ENCODE results near the gene LY9. TPM values are rescaled to one million over a fixed set of nuclear protein-coding genes. Genes with fewer than 3 reads are reported as not detected.

The LY9 gene
- polyA plus RNA-seq, 4 donors, result 0.45 to 3.8 (median 1.1) TPM

- no peak for FAIRE-seq
- Histone ChIP-seq H3K4me1 (ENCODE audit: control insufficient read depth in 3 of 3, insufficient read depth in 2 of 3, low read depth in 1 of 3, low read length in 2 of 3) (peaks cover 0 to 10% (median 7%) of the 10 kb centered on the region in 3 donors), H3K36me3 (ENCODE audit: control insufficient read depth in 3 of 3, insufficient read depth in 2 of 3, low read depth in 1 of 3, low read length in 3 of 3) (no peaks in the 10 kb centered on the region), H3K27me3 (ENCODE audit: control insufficient read depth in 3 of 3, insufficient read depth in 3 of 3, low read length in 3 of 3) (no peaks in the 10 kb centered on the region), H3K9me3 (ENCODE audit: control insufficient read depth in 2 of 2, insufficient read depth in 1 of 2, low read depth in 1 of 2, low read length in 1 of 2) (peaks cover 0 to 7% of the 10 kb centered on the region in 2 donors), H3K27ac (ENCODE audit: low read depth in 1 of 3, low read length in 2 of 3) (no peak overlapping the region), H3K4me3 (ENCODE audit: low read depth in 1 of 3, low read length in 3 of 3) (no peak overlapping the region)
- DNase-seq, result peak; percentile 80 to 98
- 25 to 34% (median 33%) methylated on average over 4 of the region's 4 CpGs for WGBS, 3 donors
Observed at GRCh38 chr1:160858097-160858496, 62.1 kb downstream of the LY9 start.

- no peaks in the 10 kb centered on the region for H3K36me3 ChIP-seq (ENCODE audit: control insufficient read depth in 3 of 3, insufficient read depth in 2 of 3, low read depth in 1 of 3, low read length in 3 of 3)
- H3K27ac ChIP-seq (ENCODE audit: low read depth in 1 of 3, low read length in 2 of 3), result peak overlapping the region in 1 of 3 donors; percentile 14
- FAIRE-seq, result no peak
- no peaks in the 10 kb centered on the region for H3K27me3 ChIP-seq (ENCODE audit: control insufficient read depth in 3 of 3, insufficient read depth in 3 of 3, low read length in 3 of 3)
- 49 to 72% (median 50%) methylated on average over 3 of the region's 3 CpGs for WGBS, 3 donors
- H3K4me1 ChIP-seq (ENCODE audit: control insufficient read depth in 3 of 3, insufficient read depth in 2 of 3, low read depth in 1 of 3, low read length in 2 of 3), result peaks cover 0 to 10% (median 7%) of the 10 kb centered on the region in 3 donors
- no peak overlapping the region for H3K4me3 ChIP-seq (ENCODE audit: low read depth in 1 of 3, low read length in 3 of 3)
- DNase-seq, result peak in 1 of 2 donors; percentile 58
- H3K9me3 ChIP-seq (ENCODE audit: control insufficient read depth in 2 of 2, insufficient read depth in 1 of 2, low read depth in 1 of 2, low read length in 1 of 2), result peaks cover 0 to 7% of the 10 kb centered on the region in 2 donors
Observed at GRCh38 chr1:160858507-160858906, 62.5 kb downstream of the LY9 start.

- H3K27me3 ChIP-seq (ENCODE audit: control insufficient read depth in 3 of 3, insufficient read depth in 3 of 3, low read length in 3 of 3), result no peaks in the 10 kb centered on the region
- 87 to 97% (median 87%) methylated on average over 5 of the region's 5 CpGs for WGBS, 3 donors
- DNase-seq, result no peak
- H3K36me3 ChIP-seq (ENCODE audit: control insufficient read depth in 3 of 3, insufficient read depth in 2 of 3, low read depth in 1 of 3, low read length in 3 of 3), result no peaks in the 10 kb centered on the region
- FAIRE-seq, result no peak
- H3K9me3 ChIP-seq (ENCODE audit: control insufficient read depth in 2 of 2, insufficient read depth in 1 of 2, low read depth in 1 of 2, low read length in 1 of 2), result peaks cover 0 to 7% of the 10 kb centered on the region in 2 donors
- H3K27ac ChIP-seq (ENCODE audit: low read depth in 1 of 3, low read length in 2 of 3), result no peak overlapping the region
- peaks cover 0 to 10% (median 7%) of the 10 kb centered on the region in 3 donors for H3K4me1 ChIP-seq (ENCODE audit: control insufficient read depth in 3 of 3, insufficient read depth in 2 of 3, low read depth in 1 of 3, low read length in 2 of 3)
- H3K4me3 ChIP-seq (ENCODE audit: low read depth in 1 of 3, low read length in 3 of 3), result no peak overlapping the region
Observed at GRCh38 chr1:160859166-160859565, 63.2 kb downstream of the LY9 start.

- WGBS, 3 donors, result 66 to 83% (median 69%) methylated on average over 5 of the region's 5 CpGs
- no peak for DNase-seq
Observed at GRCh38 chr1:160860840-160861505, 65.0 kb downstream of the LY9 start.

GRCh38 chr1:160862203-160863060 is 66.5 kb downstream of the LY9 start, which contains the start of gene CD244:
TSS of gene CD244 (minus strand) at chr1:160862887. CDS start at chr1:160862677, 210 bp downstream.
- Histone ChIP-seq H3K4me3 (ENCODE audit: low read depth in 1 of 3, low read length in 3 of 3) (peak within 1 kb of the TSS in 1 of 3 donors; percentile 38), H3K9me3 (ENCODE audit: control insufficient read depth in 2 of 2, insufficient read depth in 1 of 2, low read depth in 1 of 2, low read length in 1 of 2) (peaks cover 0 to 7% of the 10 kb centered on the region in 2 donors), H3K4me1 (ENCODE audit: control insufficient read depth in 3 of 3, insufficient read depth in 2 of 3, low read depth in 1 of 3, low read length in 2 of 3) (peaks cover 4 to 25% (median 12%) of the 10 kb centered on the region in 3 donors), H3K27ac (ENCODE audit: low read depth in 1 of 3, low read length in 2 of 3) (peak within 1 kb of the TSS in 2 of 3 donors; percentile 26 to 41), H3K36me3 (ENCODE audit: control insufficient read depth in 3 of 3, insufficient read depth in 2 of 3, low read depth in 1 of 3, low read length in 3 of 3) (no peaks in the 10 kb centered on the region), H3K27me3 (ENCODE audit: control insufficient read depth in 3 of 3, insufficient read depth in 3 of 3, low read length in 3 of 3) (no peaks in the 10 kb centered on the region)
- DNase-seq (peak in 1 of 2 donors; percentile 57), FAIRE-seq (no peak)
- WGBS, 3 donors, result 46 to 71% (median 56%) methylated on average over 12 of the region's 12 CpGs

More at GRCh38 chr1:160860840-160861505, 65.0 kb downstream of the LY9 start:
- no peak for FAIRE-seq
- no peaks in the 10 kb centered on the region for H3K27me3 ChIP-seq (ENCODE audit: control insufficient read depth in 3 of 3, insufficient read depth in 3 of 3, low read length in 3 of 3)
- peaks cover 0 to 7% of the 10 kb centered on the region in 2 donors for H3K9me3 ChIP-seq (ENCODE audit: control insufficient read depth in 2 of 2, insufficient read depth in 1 of 2, low read depth in 1 of 2, low read length in 1 of 2)
- H3K27ac ChIP-seq (ENCODE audit: low read depth in 1 of 3, low read length in 2 of 3), result no peak overlapping the region
- H3K4me1 ChIP-seq (ENCODE audit: control insufficient read depth in 3 of 3, insufficient read depth in 2 of 3, low read depth in 1 of 3, low read length in 2 of 3), result peaks cover 0 to 21% (median 10%) of the 10 kb centered on the region in 3 donors
- H3K4me3 ChIP-seq (ENCODE audit: low read depth in 1 of 3, low read length in 3 of 3), result peak overlapping the region in 1 of 3 donors; percentile 39
- H3K36me3 ChIP-seq (ENCODE audit: control insufficient read depth in 3 of 3, insufficient read depth in 2 of 3, low read depth in 1 of 3, low read length in 3 of 3), result no peaks in the 10 kb centered on the region

GRCh38 chr1:160863061-160863773 is 67.2 kb downstream of the LY9 start:
- no peak overlapping the region for H3K4me3 ChIP-seq (ENCODE audit: low read depth in 1 of 3, low read length in 3 of 3)
- FAIRE-seq (no peak), DNase-seq (no peak)
- 86 to 94% (median 86%) methylated on average over 11 of the region's 11 CpGs for WGBS, 3 donors
- H3K4me1 ChIP-seq (ENCODE audit: control insufficient read depth in 3 of 3, insufficient read depth in 2 of 3, low read depth in 1 of 3, low read length in 2 of 3), result peaks cover 4 to 24% (median 12%) of the 10 kb centered on the region in 3 donors
- no peaks in the 10 kb centered on the region for H3K36me3 ChIP-seq (ENCODE audit: control insufficient read depth in 3 of 3, insufficient read depth in 2 of 3, low read depth in 1 of 3, low read length in 3 of 3)
- H3K27me3 ChIP-seq (ENCODE audit: control insufficient read depth in 3 of 3, insufficient read depth in 3 of 3, low read length in 3 of 3), result no peaks in the 10 kb centered on the region
- peak overlapping the region in 1 of 3 donors; percentile 32 for H3K27ac ChIP-seq (ENCODE audit: low read depth in 1 of 3, low read length in 2 of 3)
- H3K9me3 ChIP-seq (ENCODE audit: control insufficient read depth in 2 of 2, insufficient read depth in 1 of 2, low read depth in 1 of 2, low read length in 1 of 2), result peaks cover 0 to 6% of the 10 kb centered on the region in 2 donors

GRCh38 chr1:160863774-160864131 is 67.8 kb downstream of the LY9 start:
- Histone ChIP-seq H3K4me3 (ENCODE audit: low read depth in 1 of 3, low read length in 3 of 3) (no peak overlapping the region), H3K36me3 (ENCODE audit: control insufficient read depth in 3 of 3, insufficient read depth in 2 of 3, low read depth in 1 of 3, low read length in 3 of 3) (no peaks in the 10 kb centered on the region), H3K9me3 (ENCODE audit: control insufficient read depth in 2 of 2, insufficient read depth in 1 of 2, low read depth in 1 of 2, low read length in 1 of 2) (peaks cover 0 to under 1% of the 10 kb centered on the region in 2 donors), H3K27me3 (ENCODE audit: control insufficient read depth in 3 of 3, insufficient read depth in 3 of 3, low read length in 3 of 3) (no peaks in the 10 kb centered on the region), H3K27ac (ENCODE audit: low read depth in 1 of 3, low read length in 2 of 3) (no peak overlapping the region), H3K4me1 (ENCODE audit: control insufficient read depth in 3 of 3, insufficient read depth in 2 of 3, low read depth in 1 of 3, low read length in 2 of 3) (peaks cover 4 to 22% (median 9%) of the 10 kb centered on the region in 3 donors)
- no peak for FAIRE-seq
- DNase-seq, result no peak
- WGBS, 3 donors, result 86 to 96% (median 87%) methylated on average over 4 of the region's 4 CpGs

- Histone ChIP-seq H3K27ac (ENCODE audit: low read depth in 1 of 3, low read length in 2 of 3) (no peak overlapping the region), H3K36me3 (ENCODE audit: control insufficient read depth in 3 of 3, insufficient read depth in 2 of 3, low read depth in 1 of 3, low read length in 3 of 3) (no peaks in the 10 kb centered on the region), H3K27me3 (ENCODE audit: control insufficient read depth in 3 of 3, insufficient read depth in 3 of 3, low read length in 3 of 3) (no peaks in the 10 kb centered on the region), H3K4me3 (ENCODE audit: low read depth in 1 of 3, low read length in 3 of 3) (no peak overlapping the region), H3K9me3 (ENCODE audit: control insufficient read depth in 2 of 2, insufficient read depth in 1 of 2, low read depth in 1 of 2, low read length in 1 of 2) (no peaks in the 10 kb centered on the region), H3K4me1 (ENCODE audit: control insufficient read depth in 3 of 3, insufficient read depth in 2 of 3, low read depth in 1 of 3, low read length in 2 of 3) (peaks cover 4 to 22% (median 5%) of the 10 kb centered on the region in 3 donors)
- DNase-seq (no peak), FAIRE-seq (no peak)
- 61 to 88% (median 78%) methylated on average over 2 of the region's 2 CpGs for WGBS, 3 donors
Observed at GRCh38 chr1:160864173-160864572, 68.2 kb downstream of the LY9 start.

All from small intestine (tissue), 7 donors.